NB4 (cell line): ENCODE results near the gene ZNF70.

ENCODE experiments used
- DNase-seq: peaks from one replicate; pipeline ENCODE4 v3.0.0; 2010; ENCODE audit warnings: low read depth
- H3K4me3 ChIP-seq: one replicate; pipeline ENCODE4 v1.5.1; 2011; ENCODE audit warnings: mild to moderate bottlenecking, low read depth, low read length, moderate library complexity
- CTCF ChIP-seq: IDR thresholded peaks from one replicate; pipeline ENCODE4 v1.5.1; 2012; ENCODE audit warnings: low read depth, low read length
- MAX ChIP-seq: IDR thresholded peaks from 2 replicates; pipeline ENCODE4 v1.6.1; 2011; ENCODE audit warnings: low read depth, low read length
- MYC ChIP-seq: IDR thresholded peaks from 2 replicates; pipeline ENCODE4 v1.6.1; 2011; ENCODE audit warnings: low read depth, low read length
- POLR2A ChIP-seq: IDR thresholded peaks from 2 replicates; pipeline ENCODE4 v1.6.1; 2011; ENCODE audit warnings: mild to moderate bottlenecking; ENCODE audit not compliant: insufficient read length; ENCODE audit errors: extremely low read depth

The ZNF70 gene

GRCh38 chr22:23752090-23752691 lies 1.3 kb upstream of the ZNF70 start:
- DNase-seq: peak; percentile 80
- no peak for TF ChIP-seq CTCF
- TF ChIP-seq POLR2A: no peak
- no peak for TF ChIP-seq MYC
- no peak for TF ChIP-seq MAX
- no peak overlapping the region for H3K4me3 ChIP-seq

- no peak for TF ChIP-seq POLR2A
- TF ChIP-seq MAX: no peak
- no peak for TF ChIP-seq MYC
- no peak for TF ChIP-seq CTCF
Observed at GRCh38 chr22:23751441-23751996, 607 bp upstream of the ZNF70 start.

GRCh38 chr22:23750367-23750713 lies 572 bp downstream of the ZNF70 start:
- TF ChIP-seq POLR2A: no peak
- TF ChIP-seq MYC: no peak
- no peak for DNase-seq
- peak overlapping the region; percentile 90 for H3K4me3 ChIP-seq

More at GRCh38 chr22:23751441-23751996, 607 bp upstream of the ZNF70 start:
- peak; percentile 31 for DNase-seq
- peak overlapping the region; percentile 64 for H3K4me3 ChIP-seq

- peak overlapping the region; percentile 90 for H3K4me3 ChIP-seq
- peak; percentile 64 for DNase-seq
Observed at GRCh38 chr22:23749841-23750301, 1.0 kb downstream of the ZNF70 start.

GRCh38 chr22:23745791-23746190 lies 5.1 kb downstream of the ZNF70 start:
- TF ChIP-seq POLR2A (no peak), MYC (no peak), MAX (no peak), CTCF (no peak)
- DNase-seq: no peak
- H3K4me3 ChIP-seq: no peak overlapping the region

More at GRCh38 chr22:23749841-23750301, 1.0 kb downstream of the ZNF70 start:
- no peak for TF ChIP-seq MAX
- no peak for TF ChIP-seq POLR2A
- TF ChIP-seq CTCF: no peak
- TF ChIP-seq MYC: no peak

- no peak for TF ChIP-seq MAX
- no peak for TF ChIP-seq POLR2A
- no peak for TF ChIP-seq CTCF
- no peak for DNase-seq
- H3K4me3 ChIP-seq: no peak overlapping the region
Observed at GRCh38 chr22:23744485-23744884, 6.4 kb downstream of the ZNF70 start.
